Smooth muscle cell (in vitro differentiated cells): ENCODE data around the gene RSU1. TPM values are rescaled to one million over a fixed set of nuclear protein-coding genes. Genes with fewer than 3 reads are reported as not detected.

ENCODE experiments used
- DNase-seq: peaks from one replicate; lab custom pipeline; 2025; ENCODE audit not compliant: unreplicated experiment; lab: John Stamatoyannopoulos, UW
- H2AFZ ChIP-seq: fragments of 200-600 bp; sonication (generic); 2 replicates; pipeline ENCODE4 v1.6.0; 2016; ENCODE audit warnings: antibody characterized with exemption, low read depth, mild to moderate bottlenecking
- H3F3A ChIP-seq: fragments of 200-600 bp; sonication (generic); 2 replicates; pipeline ENCODE4 v1.6.0; 2017; ENCODE audit warnings: antibody characterized with exemption, low read depth
- H3K27ac ChIP-seq: fragments of 200-600 bp; sonication (generic); 2 replicates; pipeline ENCODE4 v1.5.1; 2016; ENCODE audit warnings: low read depth, mild to moderate bottlenecking
- H3K27me3 ChIP-seq: fragments of 200-600 bp; sonication (generic); 2 replicates; pipeline ENCODE4 v1.6.1; 2016; ENCODE audit warnings: low read depth, mild to moderate bottlenecking
- H3K36me3 ChIP-seq: fragments of 200-600 bp; sonication (generic); 2 replicates; pipeline ENCODE4 v1.5.1; 2016; ENCODE audit warnings: low read depth
- H3K4me1 ChIP-seq: fragments of 200-600 bp; sonication (generic); 2 replicates; pipeline ENCODE4 v1.5.1; 2016; ENCODE audit warnings: low read depth
- H3K4me2 ChIP-seq: fragments of 200-600 bp; sonication (generic); 2 replicates; pipeline ENCODE4 v1.6.0; 2016; ENCODE audit warnings: mild to moderate bottlenecking
- H3K4me3 ChIP-seq: fragments of 200-600 bp; sonication (generic); 2 replicates; pipeline ENCODE4 v1.5.1; 2016; ENCODE audit warnings: mild to moderate bottlenecking
- H3K79me2 ChIP-seq: fragments of 200-600 bp; sonication (generic); 2 replicates; pipeline ENCODE4 v1.6.0; 2016; ENCODE audit warnings: low read depth, mild to moderate bottlenecking
- H3K9ac ChIP-seq: fragments of 200-600 bp; sonication (generic); 2 replicates; pipeline ENCODE4 v1.6.0; 2016; ENCODE audit warnings: low read depth
- H3K9me3 ChIP-seq: fragments of 200-600 bp; sonication (generic); replicated peaks from 2 replicates; pipeline ENCODE4 v1.5.1; 2016; ENCODE audit warnings: low read depth
- H4K20me1 ChIP-seq: fragments of 200-600 bp; sonication (generic); 2 replicates; pipeline ENCODE4 v1.6.0; 2016; ENCODE audit warnings: low read depth
- CTCF ChIP-seq: fragments of 200-600 bp; sonication (generic); IDR thresholded peaks from 2 replicates; pipeline ENCODE4 v1.5.1; 2017; ENCODE audit warnings: borderline replicate concordance, mild to moderate bottlenecking, antibody characterized with exemption; ENCODE audit not compliant: insufficient read depth, poor library complexity, severe bottlenecking
- WGBS: methylation state at CpG from one replicate; pipeline ENCODE4 v1.1.7; 2016; ENCODE audit warnings: low lambda C conversion rate; 5-methylcytosine and 5-hydroxymethylcytosine counted together
- polyA plus RNA-seq: library from polyadenylated mRNA; unstranded; fragments of >200 nt; fragmentation: Nextera tagmentation; extraction: Ambion mirVana; gene quantifications from 2 replicates; pipeline ENCODE4 v1.2.1, GENCODE V29; 2016
- total RNA-seq: library from RNA; depleted of rRNA; stranded (reverse); fragments of >200 nt; gene quantifications from 2 replicates; pipeline ENCODE4 v1.2.3, GENCODE V29; 2014

RSU1 gene
- total and polyA plus RNA-seq, 2 experiments from 2014 or later, result 110 to 128 TPM

DNA sequence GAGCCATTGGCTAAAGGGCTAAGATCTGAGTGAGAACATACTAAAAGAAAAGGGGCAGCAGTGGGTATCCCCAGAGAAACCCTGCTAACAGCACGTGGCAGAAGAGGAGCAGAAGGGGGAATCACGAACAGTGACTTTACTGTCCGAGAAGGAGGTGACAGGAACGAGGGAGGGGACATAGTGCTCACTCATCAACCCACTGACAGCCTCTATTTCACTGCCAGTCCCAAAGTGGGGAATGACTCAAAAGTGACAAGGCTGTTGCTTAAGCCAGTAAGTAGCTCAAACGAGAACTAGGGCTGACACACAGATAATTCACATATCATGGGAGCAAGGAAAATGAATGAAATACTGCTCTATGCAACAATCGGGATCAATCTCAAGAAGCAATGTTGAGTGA is 92.7 kb downstream of the RSU1 start:
- Histone ChIP-seq H3K79me2 (no peaks in the 10 kb centered on the region), H3K27me3 (no peaks in the 10 kb centered on the region), H4K20me1 (no peaks in the 10 kb centered on the region), H3K9ac (no peak overlapping the region), H3K36me3 (peaks cover 10% of the 10 kb centered on the region), H3K9me3 (no peaks in the 10 kb centered on the region), H3K4me1 (no peaks in the 10 kb centered on the region), H3K27ac (no peak overlapping the region), H2AFZ (no peak overlapping the region), H3K4me2 (no peak overlapping the region), H3K4me3 (no peak overlapping the region), H3F3A (no peaks in the 10 kb centered on the region)
- TF ChIP-seq CTCF, result no peak
- WGBS, result 79% methylated on average over 6 of the region's 6 CpGs
- DNase-seq, result no peak

- H3K4me1 ChIP-seq, result no peaks in the 10 kb centered on the region
- H3K4me2 ChIP-seq, result no peak overlapping the region
- H4K20me1 ChIP-seq, result no peaks in the 10 kb centered on the region
- TF ChIP-seq CTCF, result no peak
- no peaks in the 10 kb centered on the region for H3K79me2 ChIP-seq
- H3K9me3 ChIP-seq, result no peaks in the 10 kb centered on the region
- no peak for DNase-seq
- H3K4me3 ChIP-seq, result no peak overlapping the region
- H3K27me3 ChIP-seq, result no peaks in the 10 kb centered on the region
- H3F3A ChIP-seq, result no peaks in the 10 kb centered on the region
- H3K36me3 ChIP-seq, result peaks cover 7% of the 10 kb centered on the region
- H3K9ac ChIP-seq, result no peak overlapping the region
- WGBS, result 97% methylated on average over 2 of the region's 2 CpGs
- H2AFZ ChIP-seq, result no peak overlapping the region
- H3K27ac ChIP-seq, result no peak overlapping the region
These were observed 96.4 kb downstream of the RSU1 start for GRCh38 chr10:16720812-16721211.

DNA sequence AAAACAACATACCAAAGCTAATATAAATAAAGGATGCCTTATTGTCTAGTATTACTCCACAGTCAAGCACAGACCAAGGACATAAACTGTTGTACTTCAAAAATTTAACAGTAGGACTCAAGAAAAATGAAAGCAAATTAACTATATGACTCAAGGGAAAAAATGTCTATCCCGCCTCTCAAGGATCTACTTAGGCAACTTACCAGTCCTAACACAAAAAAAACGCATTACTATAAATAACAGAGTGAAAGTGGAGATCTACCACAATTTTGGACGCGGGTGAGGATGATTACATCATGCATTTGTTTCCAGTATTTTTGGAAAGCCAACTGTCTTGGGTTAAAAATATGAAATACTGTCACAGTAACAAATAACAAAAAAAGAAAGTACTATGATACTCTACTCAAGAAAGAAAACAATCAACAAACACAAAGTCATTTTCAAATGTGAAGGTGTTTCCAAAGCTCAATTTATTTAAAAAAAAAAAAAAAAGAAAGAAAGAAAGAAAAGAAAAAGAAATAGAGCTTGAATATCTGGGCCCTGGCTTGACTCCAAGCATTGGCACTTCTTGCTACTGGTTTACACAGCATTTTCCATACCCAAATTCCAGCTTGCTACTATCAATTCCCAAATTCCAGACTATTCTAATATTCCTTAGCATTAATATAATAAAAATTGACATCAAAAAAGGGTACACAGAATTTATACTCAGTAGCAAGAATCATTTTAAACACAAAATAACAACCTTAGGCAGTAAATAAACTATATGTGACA is 99.4 kb downstream of the RSU1 start:
- WGBS, result 96% methylated on average over 4 of the region's 4 CpGs
- Histone ChIP-seq H3K9ac (no peak overlapping the region), H3K36me3 (peaks cover 14% of the 10 kb centered on the region), H3K27me3 (no peaks in the 10 kb centered on the region), H3K9me3 (peaks cover 9% of the 10 kb centered on the region), H3F3A (no peaks in the 10 kb centered on the region), H3K4me2 (no peak overlapping the region), H3K4me1 (no peaks in the 10 kb centered on the region), H3K79me2 (no peaks in the 10 kb centered on the region), H3K4me3 (no peak overlapping the region), H4K20me1 (no peaks in the 10 kb centered on the region), H2AFZ (no peak overlapping the region), H3K27ac (no peak overlapping the region)
- DNase-seq, result no peak
- no peak for TF ChIP-seq CTCF

GRCh38 chr10:16716051-16716450 is 101.2 kb downstream of the RSU1 start:
- WGBS, result 94% methylated on average over 5 of the region's 5 CpGs
- DNase-seq, result no peak
- H3K36me3 ChIP-seq, result peaks cover 16% of the 10 kb centered on the region

More at GRCh38 chr10:16716051-16716450, 101.2 kb downstream of the RSU1 start:
- H3F3A ChIP-seq, result no peaks in the 10 kb centered on the region
- no peaks in the 10 kb centered on the region for H3K4me1 ChIP-seq
- no peak overlapping the region for H2AFZ ChIP-seq
- no peak overlapping the region for H3K4me2 ChIP-seq
- H3K9me3 ChIP-seq, result peaks cover 10% of the 10 kb centered on the region
- no peak overlapping the region for H3K4me3 ChIP-seq
- H3K9ac ChIP-seq, result no peak overlapping the region
- no peaks in the 10 kb centered on the region for H3K79me2 ChIP-seq
- no peaks in the 10 kb centered on the region for H4K20me1 ChIP-seq
- H3K27ac ChIP-seq, result no peak overlapping the region
- TF ChIP-seq CTCF, result no peak
- no peaks in the 10 kb centered on the region for H3K27me3 ChIP-seq
